Left ventricle myocardium inferior (tissue), 1 donor: ENCODE data around the gene PYDC1. TPM values are rescaled to one million over a fixed set of nuclear protein-coding genes. Genes with fewer than 3 reads are reported as not detected.
A peak's percentile ranks its signal among the peaks of the same experiment; 100 is the strongest.

Experiments
- DNase-seq: peaks from one replicate; pipeline ENCODE4 v3.0.0-alpha.2; 2020
- H3K27ac ChIP-seq: fragments of 200-600 bp; replicated peaks from 2 replicates; pipeline ENCODE4 v1.8.0; 2021
- H3K27me3 ChIP-seq: fragments of 200-600 bp; 2 replicates; pipeline ENCODE4 v1.8.0; 2021; ENCODE audit warnings: low read depth
- H3K36me3 ChIP-seq: fragments of 200-600 bp; 2 replicates; pipeline ENCODE4 v1.8.0; 2021
- H3K4me1 ChIP-seq: fragments of 200-600 bp; 2 replicates; pipeline ENCODE4 v1.8.0; 2021
- H3K4me3 ChIP-seq: fragments of 200-600 bp; 2 replicates; pipeline ENCODE4 v1.8.0; 2021; ENCODE audit warnings: mild to moderate bottlenecking, moderate library complexity
- H3K9me3 ChIP-seq: fragments of 200-600 bp; replicated peaks from 2 replicates; pipeline ENCODE4 v1.8.0; 2021
- CTCF ChIP-seq: fragments of 200-600 bp; IDR thresholded peaks from 2 replicates; pipeline ENCODE4 v1.8.0; 2021; ENCODE audit warnings: antibody characterized with exemption, mild to moderate bottlenecking, borderline replicate concordance
- intact Hi-C: fragments of 100-400 bp; cut with micrococcal nuclease; formaldehyde crosslinking; loops from one replicate; pipeline ENCODE4 v1.11.0; 2022
- long read RNA-seq: library from polyadenylated mRNA; unstranded; transcript quantifications from one replicate; pipeline ENCODE4 v2.0.0, GENCODE V29; 2021
- total RNA-seq: library from RNA; stranded (reverse); fragmentation: NEBNext Ultra II Directional; extraction: Animal tissue kit (Norgen Biotek cat#: 25700); gene quantifications from one replicate; pipeline ENCODE4 v1.2.1, GENCODE V29; 2021
- donor health status: DM: no; HTN: yes; CAD: no; lungs with severe emphysema.

The PYDC1 gene
- total RNA-seq: not detected
- long read RNA-seq: 0 reads

DNA sequence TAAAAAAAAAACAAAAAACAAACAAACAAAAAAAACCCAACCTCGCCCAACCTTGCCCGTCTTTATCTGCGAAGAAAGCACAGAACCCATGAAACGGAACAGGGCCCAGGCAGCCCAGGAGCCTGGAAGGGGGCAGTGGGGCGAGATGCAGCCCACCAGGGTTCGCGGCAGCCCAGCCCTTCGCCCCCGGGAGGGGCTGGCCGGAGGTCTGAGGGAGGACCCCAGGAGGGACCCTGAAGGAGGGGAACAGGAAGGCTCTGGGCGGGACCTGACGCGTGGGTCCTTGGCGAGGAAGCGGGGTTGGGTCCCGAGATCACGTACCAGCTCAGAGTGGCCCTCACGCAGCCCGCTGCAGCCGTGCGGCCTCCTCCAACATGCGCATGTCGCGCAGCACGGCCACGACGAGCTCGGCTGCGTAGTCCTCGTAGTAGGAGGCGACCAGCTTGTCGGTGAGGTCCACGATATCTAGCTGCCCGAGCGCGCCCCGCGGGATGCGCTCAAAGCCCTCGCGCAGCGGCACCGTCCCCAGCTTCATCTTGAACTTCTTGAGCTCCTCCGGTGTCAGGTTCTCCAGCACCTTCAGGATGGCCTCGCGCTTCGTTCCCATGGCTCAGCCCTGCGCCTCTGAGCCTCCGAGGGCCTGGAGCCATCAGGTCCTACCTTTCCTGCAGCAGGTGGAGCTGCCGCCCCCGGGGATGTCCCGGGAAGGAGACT, at the start of gene PYDC1:
PYDC1 (minus strand) TSS at position 714 of the 714 bp plus-strand sequence; CDS start at position 607, 107 bp downstream.
- H3K27me3 ChIP-seq: peaks cover 64% of the 10 kb centered on the region
- intact Hi-C loops: no loop called here
- DNase-seq: no peak
- peaks cover 27% of the 10 kb centered on the region for H3K4me1 ChIP-seq
- H3K9me3 ChIP-seq: no peaks in the 10 kb centered on the region
- H3K27ac ChIP-seq: no peak within 1 kb of the TSS
- no peak for TF ChIP-seq CTCF
- H3K36me3 ChIP-seq: no peaks in the 10 kb centered on the region
- H3K4me3 ChIP-seq: peak within 1 kb of the TSS; percentile 71

DNA sequence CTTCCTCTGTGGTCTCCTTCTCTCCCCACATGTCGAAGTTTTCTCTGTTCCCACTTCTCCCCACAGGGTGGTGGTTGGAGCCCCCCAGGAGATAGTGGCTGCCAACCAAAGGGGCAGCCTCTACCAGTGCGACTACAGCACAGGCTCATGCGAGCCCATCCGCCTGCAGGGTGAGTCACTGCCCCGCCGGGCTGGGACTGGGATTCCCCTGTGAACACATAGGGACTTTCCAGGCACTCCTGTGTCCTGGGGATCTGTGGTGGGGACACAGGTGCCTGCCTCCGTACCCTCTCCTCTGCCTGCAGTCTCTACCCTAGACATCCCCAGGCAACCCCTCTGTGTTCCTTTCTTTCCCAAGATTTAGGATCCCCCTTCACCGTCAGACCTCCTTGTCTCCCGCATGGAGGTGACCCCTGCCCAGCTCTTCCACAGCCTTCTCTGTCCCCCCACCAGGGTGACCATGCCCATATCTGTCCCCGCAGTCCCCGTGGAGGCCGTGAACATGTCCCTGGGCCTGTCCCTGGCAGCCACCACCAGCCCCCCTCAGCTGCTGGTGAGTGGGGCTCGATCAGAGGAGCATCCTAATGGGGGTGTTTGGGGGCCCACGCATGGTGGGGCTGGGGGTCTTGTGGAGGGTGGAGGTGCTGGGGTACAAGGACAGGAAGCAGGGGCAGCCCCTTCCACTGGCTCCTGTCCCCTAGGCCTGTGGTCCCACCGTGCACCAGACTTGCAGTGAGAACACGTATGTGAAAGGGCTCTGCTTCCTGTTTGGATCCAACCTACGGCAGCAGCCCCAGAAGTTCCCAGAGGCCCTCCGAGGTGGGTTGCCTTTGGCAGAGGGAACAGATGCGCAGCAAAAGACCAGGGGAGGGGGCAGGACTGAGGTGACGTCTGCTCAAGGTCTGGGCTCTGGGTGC, 48.7 kb upstream of the PYDC1 start:
- H3K27me3 ChIP-seq: peaks cover 66% of the 10 kb centered on the region
- no peaks in the 10 kb centered on the region for H3K36me3 ChIP-seq
- no peaks in the 10 kb centered on the region for H3K9me3 ChIP-seq
- DNase-seq: no peak
- H3K27ac ChIP-seq: no peak overlapping the region
- H3K4me3 ChIP-seq: no peak overlapping the region
- H3K4me1 ChIP-seq: no peaks in the 10 kb centered on the region
- intact Hi-C loops: no loop called here
- no peak for TF ChIP-seq CTCF

- intact Hi-C loops: no loop called here
- no peak overlapping the region for H3K4me3 ChIP-seq
- DNase-seq: no peak
- H3K27me3 ChIP-seq: peaks cover 73% of the 10 kb centered on the region
- H3K4me1 ChIP-seq: no peaks in the 10 kb centered on the region
- H3K9me3 ChIP-seq: no peaks in the 10 kb centered on the region
- TF ChIP-seq CTCF: no peak
- H3K36me3 ChIP-seq: no peaks in the 10 kb centered on the region
- H3K27ac ChIP-seq: no peak overlapping the region
Observed at GRCh38 chr16:31262084-31262483, 45.1 kb upstream of the PYDC1 start.

DNA sequence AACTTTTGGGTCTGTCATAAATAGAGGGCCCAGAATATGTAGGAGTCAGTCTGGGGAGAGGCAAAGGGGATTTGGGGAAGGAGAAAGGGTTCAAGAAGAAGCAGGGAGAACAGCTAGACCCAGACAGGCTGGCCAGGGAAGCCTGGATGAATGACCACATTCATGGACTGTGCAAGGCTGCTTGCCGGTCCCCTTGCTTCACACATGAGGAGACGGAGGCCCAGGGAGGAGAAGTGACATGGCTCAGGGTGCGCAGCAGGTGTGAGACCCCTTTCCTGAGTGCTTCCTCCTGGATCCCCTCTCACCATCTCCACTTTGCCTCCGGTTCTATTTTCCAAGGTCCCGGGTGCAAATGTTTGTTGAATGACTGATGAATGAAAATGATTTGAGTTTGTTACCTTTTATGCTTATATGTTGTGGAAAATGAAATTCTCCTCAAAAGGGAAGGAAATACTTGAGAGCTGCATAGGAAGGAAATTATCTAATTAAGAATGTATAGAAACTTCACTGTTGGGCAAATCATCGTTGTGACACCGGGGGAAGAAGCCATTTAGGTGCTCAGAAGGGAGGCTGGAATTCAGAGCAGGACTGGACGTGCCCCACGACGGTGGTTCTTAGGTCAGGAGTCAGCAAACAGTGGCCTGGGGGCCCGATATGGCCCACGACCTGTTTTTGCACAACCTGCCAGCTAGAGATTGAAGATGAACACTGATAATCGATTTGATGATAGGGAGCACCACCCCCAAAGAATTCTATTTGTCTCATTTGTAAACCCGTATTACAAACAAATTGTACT, 43.4 kb upstream of the PYDC1 start:
- Histone ChIP-seq H3K9me3 (no peaks in the 10 kb centered on the region), H3K4me1 (no peaks in the 10 kb centered on the region), H3K36me3 (no peaks in the 10 kb centered on the region), H3K27me3 (peaks cover 71% of the 10 kb centered on the region), H3K27ac (peak overlapping the region; percentile 12), H3K4me3 (peak overlapping the region; percentile 47)
- DNase-seq: no peak
- intact Hi-C loops: no loop called here
- no peak for TF ChIP-seq CTCF

- no peaks in the 10 kb centered on the region for H3K9me3 ChIP-seq
- H3K4me3 ChIP-seq: no peak overlapping the region
- DNase-seq: no peak
- H3K27me3 ChIP-seq: peaks cover 62% of the 10 kb centered on the region
- no peak for TF ChIP-seq CTCF
- no peaks in the 10 kb centered on the region for H3K4me1 ChIP-seq
- H3K27ac ChIP-seq: no peak overlapping the region
- intact Hi-C loops: no loop called here
- H3K36me3 ChIP-seq: no peaks in the 10 kb centered on the region
Observed at GRCh38 chr16:31258366-31258765, 41.4 kb upstream of the PYDC1 start.
